ENCODE measurements around the gene FILIP1L. TPM values are rescaled to one million over a fixed set of nuclear protein-coding genes. Genes with fewer than 3 reads are reported as not detected.

FILIP1L gene
- total RNA-seq, 1 donor from 2014 or later, result 33.4 TPM

- no peak for TF ChIP-seq CTCF (conservative IDR thresholded peaks at IDR 0.05; ENCODE audit: low read depth, low read length)
- no peak for DNase-seq (ENCODE audit: low read depth)
Observed at GRCh38 chr3:99877031-99877579, 237.2 kb downstream of the FILIP1L start.

GRCh38 chr3:99875929-99876841 lies 238.1 kb downstream of the FILIP1L start:
- no peak for DNase-seq (ENCODE audit: low read depth)
- no peak for TF ChIP-seq CTCF (conservative IDR thresholded peaks at IDR 0.05; ENCODE audit: low read depth, low read length)
- H3K4me3 ChIP-seq (ENCODE audit: low read depth, low read length), result peak overlapping the region; percentile 85

More at GRCh38 chr3:99877031-99877579, 237.2 kb downstream of the FILIP1L start:
- no peak overlapping the region for H3K4me3 ChIP-seq (ENCODE audit: low read depth, low read length)

- peak overlapping the region; percentile 85 for H3K4me3 ChIP-seq (ENCODE audit: low read depth, low read length)
- TF ChIP-seq CTCF (conservative IDR thresholded peaks at IDR 0.05; ENCODE audit: low read depth, low read length), result no peak
- no peak for DNase-seq (ENCODE audit: low read depth)
Observed at GRCh38 chr3:99875581-99875928, 238.7 kb downstream of the FILIP1L start.

GRCh38 chr3:99874237-99875002 lies 239.9 kb downstream of the FILIP1L start:
- H3K4me3 ChIP-seq (ENCODE audit: low read depth, low read length), result peak overlapping the region; percentile 85
- TF ChIP-seq CTCF (conservative IDR thresholded peaks at IDR 0.05; ENCODE audit: low read depth, low read length), result no peak
- DNase-seq (ENCODE audit: low read depth), result no peak

GRCh38 chr3:99873269-99874102 lies 240.8 kb downstream of the FILIP1L start:
- peak overlapping the region; percentile 85 for H3K4me3 ChIP-seq (ENCODE audit: low read depth, low read length)
- DNase-seq (ENCODE audit: low read depth), result no peak
- no peak for TF ChIP-seq CTCF (conservative IDR thresholded peaks at IDR 0.05; ENCODE audit: low read depth, low read length)

- H3K4me3 ChIP-seq (ENCODE audit: low read depth, low read length), result no peak overlapping the region
- DNase-seq (ENCODE audit: low read depth), result no peak
- TF ChIP-seq CTCF (conservative IDR thresholded peaks at IDR 0.05; ENCODE audit: low read depth, low read length), result no peak
Observed at GRCh38 chr3:99872923-99873254, 241.4 kb downstream of the FILIP1L start.
